SK-N-SH (cell line): Measurements from ENCODE around the gene SHROOM1. TPM values are rescaled to one million over a fixed set of nuclear protein-coding genes. Genes with fewer than 3 reads are reported as not detected.

Source experiments
- CTCF ChIA-PET: fragments of 300-600, 350-600 bp; formaldehyde crosslinking; extraction: SDS; loops from one replicate; lab custom pipeline; 2021; lab: Yijun Ruan, JAX
- POLR2A ChIA-PET: fragments of 350-600 bp; sonication (Branson Sonifier 250); formaldehyde crosslinking; extraction: SDS; loops from one replicate; lab custom pipeline; 2020; ENCODE audit warnings: antibody characterized with exemption, inconsistent platforms; lab: Yijun Ruan, JAX
- DNase-seq: peaks from one replicate; pipeline ENCODE4 v3.0.0; 2012
- H2AFZ ChIP-seq: fragments of 200-600 bp; sonication (generic); 2 replicates; pipeline ENCODE4 v1.8.1; 2016; ENCODE audit warnings: antibody characterized with exemption, mild to moderate bottlenecking, low read depth
- H3F3A ChIP-seq: fragments of 200-600 bp; sonication (generic); replicated peaks from 2 replicates; pipeline ENCODE3; 2016; ENCODE audit warnings: antibody characterized with exemption, mild to moderate bottlenecking; ENCODE audit not compliant: insufficient read depth
- H3K27ac ChIP-seq, 2 experiments: fragments of 200-500 bp in 1 of 2; fragments of 200-600 bp in 1 of 2; sonication (Bioruptor generic) in 1 of 2; sonication (generic), shearing (Covaris generic) in 1 of 2; 2 replicates each; pipeline versions ENCODE4 v1.5.1 to v1.6.1; 2014 to 2016; ENCODE audit warnings: low read depth in 2 of 2, inconsistent platforms in 1 of 2, low read length in 1 of 2, mild to moderate bottlenecking in 1 of 2, mixed read lengths in 1 of 2
- H3K27me3 ChIP-seq: fragments of 200-600 bp; sonication (generic), shearing (Covaris generic); 2 replicates; pipeline ENCODE4 v1.6.1; 2016; ENCODE audit warnings: mixed run types; ENCODE audit not compliant: insufficient read depth
- H3K36me3 ChIP-seq, 2 experiments: fragments of 200-500 bp in 1 of 2; fragments of 200-600 bp in 1 of 2; sonication (Bioruptor generic) in 1 of 2; sonication (generic) in 1 of 2; replicated peaks in 1 of 2; 2 replicates each; pipeline versions ENCODE3 to v1.5.1; 2014 to 2016; ENCODE audit warnings: low read length in 1 of 2, mild to moderate bottlenecking in 1 of 2; ENCODE audit not compliant: insufficient read depth in 2 of 2, control insufficient read depth in 1 of 2
- H3K4me1 ChIP-seq, 2 experiments: fragments of 200-500 bp in 1 of 2; fragments of 200-600 bp in 1 of 2; sonication (Bioruptor generic) in 1 of 2; sonication (generic), shearing (Covaris generic) in 1 of 2; 2 replicates each; pipeline versions ENCODE4 v1.5.1 to v1.6.1; 2014 to 2016; ENCODE audit warnings: low read depth in 1 of 2, low read length in 1 of 2, mixed run types in 1 of 2; ENCODE audit not compliant: insufficient read depth in 2 of 2, control insufficient read depth in 1 of 2
- H3K4me2 ChIP-seq: fragments of 200-600 bp; sonication (generic), shearing (Covaris generic); 2 replicates; pipeline ENCODE4 v1.6.1; 2017; ENCODE audit warnings: mixed run types
- H3K4me3 ChIP-seq, 2 experiments: fragments of 200-500 bp in 1 of 2; fragments of 200-600 bp in 1 of 2; sonication (Bioruptor generic) in 1 of 2; sonication (generic), shearing (Covaris generic) in 1 of 2; 2 replicates each; pipeline versions ENCODE4 v1.5.1 to v1.8.1; 2014 to 2016; ENCODE audit warnings: low read depth in 2 of 2, inconsistent platforms in 1 of 2, low read length in 1 of 2, mild to moderate bottlenecking in 1 of 2, mixed read lengths in 1 of 2, moderate library complexity in 1 of 2
- H3K79me2 ChIP-seq: fragments of 200-600 bp; sonication (generic); 2 replicates; pipeline ENCODE4 v1.8.1; 2017; ENCODE audit warnings: mild to moderate bottlenecking; ENCODE audit not compliant: insufficient read depth
- H3K9ac ChIP-seq: fragments of 200-600 bp; sonication (generic); 2 replicates; pipeline ENCODE4 v1.6.1; 2017; ENCODE audit warnings: mixed run types
- H3K9me2 ChIP-seq: fragments of 200-600 bp; sonication (generic); 2 replicates; pipeline ENCODE4 v1.6.1; 2017; ENCODE audit warnings: mixed run types
- H3K9me3 ChIP-seq: fragments of 200-600 bp; sonication (generic); 2 replicates; pipeline ENCODE4 v1.6.1; 2017; ENCODE audit warnings: mixed run types, mild to moderate bottlenecking, moderate library complexity
- H4K20me1 ChIP-seq: fragments of 200-600 bp; sonication (generic); 2 replicates; pipeline ENCODE4 v1.6.1; 2017; ENCODE audit warnings: mild to moderate bottlenecking, mixed run types; ENCODE audit not compliant: insufficient read depth
- CHD2 ChIP-seq: fragments of 150-350 bp; IDR thresholded peaks from 2 replicates; pipeline ENCODE4 v1.6.1; 2018; ENCODE audit warnings: low read length; ENCODE audit not compliant: partially characterized antibody
- CTCF ChIP-seq: fragments of 200-600 bp; sonication (generic); IDR thresholded peaks from 2 replicates; pipeline ENCODE4 v1.6.1; 2017; ENCODE audit warnings: antibody characterized with exemption, mild to moderate bottlenecking, moderate library complexity
- ELF1 ChIP-seq: IDR thresholded peaks from 2 replicates; pipeline ENCODE4 v1.4.0; 2012
- EP300 ChIP-seq, 2 experiments: IDR thresholded peaks; 2 replicates each; pipeline versions ENCODE4 v1.4.0 to v1.6.1; 2012; ENCODE audit warnings: borderline replicate concordance in 1 of 2, low read depth in 1 of 2, low read length in 1 of 2
- FOSL2 ChIP-seq: IDR thresholded peaks from 2 replicates; pipeline ENCODE4 v1.4.0; 2012; ENCODE audit warnings: low read depth, mild to moderate bottlenecking, moderate library complexity, borderline replicate concordance
- FOXJ3 ChIP-seq: sonication (generic); formaldehyde crosslinking; IDR thresholded peaks from 2 replicates; pipeline ENCODE4 v1.5.1; 2020; ENCODE audit warnings: mild to moderate bottlenecking, missing genetic modification reagents
- GATA2 ChIP-seq: sonication (generic); formaldehyde crosslinking; IDR thresholded peaks from 2 replicates; pipeline ENCODE4 v1.5.0; 2020; ENCODE audit warnings: mild to moderate bottlenecking, missing genetic modification reagents
- MAX ChIP-seq: IDR thresholded peaks from 2 replicates; pipeline ENCODE4 v1.4.0; 2012; ENCODE audit warnings: low read depth
- MXI1 ChIP-seq: IDR thresholded peaks from 2 replicates; pipeline ENCODE4 v1.6.1; 2012; ENCODE audit warnings: mild to moderate bottlenecking, low read depth, low read length, improper control_type of control experiment
- NFIC ChIP-seq: IDR thresholded peaks from 2 replicates; pipeline ENCODE4 v1.4.0; 2012; ENCODE audit warnings: borderline replicate concordance
- NRF1 ChIP-seq: IDR thresholded peaks from 2 replicates; pipeline ENCODE4 v1.6.1; 2012; ENCODE audit warnings: low read depth, mild to moderate bottlenecking, low read length
- POLR2AphosphoS5 ChIP-seq: IDR thresholded peaks from 2 replicates; pipeline ENCODE4 v1.6.1; 2012; ENCODE audit warnings: low read depth, low read length
- RAD21 ChIP-seq: IDR thresholded peaks from 2 replicates; pipeline ENCODE4 v1.6.1; 2012; ENCODE audit warnings: mild to moderate bottlenecking, low read length
- SIN3A ChIP-seq: IDR thresholded peaks from 2 replicates; pipeline ENCODE4 v1.6.1; 2012; ENCODE audit warnings: low read depth, mild to moderate bottlenecking, low read length, moderate library complexity, borderline replicate concordance
- SMC3 ChIP-seq: IDR thresholded peaks from 2 replicates; pipeline ENCODE4 v1.6.1; 2012; ENCODE audit warnings: low read depth, low read length, improper control_type of control experiment
- TCF12 ChIP-seq: IDR thresholded peaks from 2 replicates; pipeline ENCODE4 v1.4.0; 2012
- TEAD4 ChIP-seq: IDR thresholded peaks from 2 replicates; pipeline ENCODE4 v1.4.0; 2012; ENCODE audit warnings: mild to moderate bottlenecking, borderline replicate concordance; ENCODE audit not compliant: insufficient read depth
- USF1 ChIP-seq: IDR thresholded peaks from 2 replicates; pipeline ENCODE4 v1.4.0; 2012; ENCODE audit warnings: low read depth, borderline replicate concordance
- USF2 ChIP-seq: fragments of 150-350 bp; IDR thresholded peaks from 2 replicates; pipeline ENCODE4 v1.6.1; 2017; ENCODE audit warnings: antibody characterized with exemption, low read length, low read depth, borderline replicate concordance
- ZBTB33 ChIP-seq: IDR thresholded peaks from 2 replicates; pipeline ENCODE4 v1.4.0; 2012; ENCODE audit warnings: low read depth, borderline replicate concordance
- WGBS: methylation state at CpG from one replicate; pipeline ENCODE4 v1.1.6; 2017; ENCODE audit warnings: low lambda C conversion rate; 5-methylcytosine and 5-hydroxymethylcytosine counted together
- polyA plus RNA-seq, 3 experiments: library from polyadenylated mRNA; depleted of rRNA; stranded (reverse); fragments of >200 nt; gene quantifications; 2 replicates each; pipeline ENCODE4 v1.2.3, GENCODE V29; 2012

The SHROOM1 gene
- polyA plus RNA-seq, 1 of the 3 experiments (the other 2 are of a cell fraction), result 3.8 TPM

- no peaks in the 10 kb centered on the region for H3F3A ChIP-seq
- H3K9ac ChIP-seq, result no peak overlapping the region
- no peaks in the 10 kb centered on the region; a peak in 2 of 4 replicates for H3K4me1 ChIP-seq
- no peak for TF ChIP-seq USF2
- TF ChIP-seq FOXJ3 (CRISPR knock-in tag), result no peak
- TF ChIP-seq, all 33 proteins: peak for 0
- Histone ChIP-seq H3K4me2 (no peak overlapping the region), H3K9me2 (no peaks in the 10 kb centered on the region), H2AFZ (no peak overlapping the region), H3K27me3 (no peaks in the 10 kb centered on the region), H3K9me3 (no peaks in the 10 kb centered on the region), H3K79me2 (no peaks in the 10 kb centered on the region), H3K27ac (no peak overlapping the region), H3K4me3 (no peak overlapping the region), H3K36me3 (no peaks in the 10 kb centered on the region), H4K20me1 (no peaks in the 10 kb centered on the region)
- POLR2A ChIA-PET, result no interaction called here
- CTCF ChIA-PET, result interaction anchor here (1.1 to 1.4 kb wide), 3 partner anchors 9 to 19 kb away, joined by 3 to 6 read pairs (median 6); partner anchors contain the start of gene SHROOM1
- DNase-seq, result no peak
- WGBS, result 59% methylated on average over 3 of the region's 3 CpGs
Measured at GRCh38 chr5:132838516-132839282, 8.3 kb upstream of the SHROOM1 start.

GRCh38 chr5:132837868-132838267 lies 7.4 kb upstream of the SHROOM1 start:
- H3K27me3 ChIP-seq, result no peaks in the 10 kb centered on the region
- CTCF ChIA-PET, result interaction anchor here (1.1 to 1.3 kb wide), 2 partner anchors 8 to 18 kb away, joined by 3 to 6 read pairs; partner anchors contain the start of gene SHROOM1
- H3K4me3 ChIP-seq, result no peak overlapping the region
- no peaks in the 10 kb centered on the region for H3K36me3 ChIP-seq
- H3K27ac ChIP-seq, result no peak overlapping the region
- H3K9me2 ChIP-seq, result no peaks in the 10 kb centered on the region
- H2AFZ ChIP-seq, result no peak overlapping the region
- H3K9me3 ChIP-seq, result no peaks in the 10 kb centered on the region
- no peaks in the 10 kb centered on the region for H3F3A ChIP-seq
- no peak overlapping the region for H3K9ac ChIP-seq
- POLR2A ChIA-PET, result no interaction called here
- H4K20me1 ChIP-seq, result no peaks in the 10 kb centered on the region
- no peaks in the 10 kb centered on the region; a peak in 2 of 4 replicates for H3K4me1 ChIP-seq
- H3K4me2 ChIP-seq, result no peak overlapping the region
- TF ChIP-seq FOSL2, result no peak
- no peak for TF ChIP-seq TEAD4
- no peak for TF ChIP-seq SMC3
- TF ChIP-seq CTCF, result no peak
- TF ChIP-seq POLR2AphosphoS5, result no peak
- no peak for TF ChIP-seq RAD21
- no peak for TF ChIP-seq NFIC
- TF ChIP-seq GATA2 (CRISPR knock-in tag), result no peak
- TF ChIP-seq EP300 (IDR thresholded peaks at IDR 0.05; ENCODE audit: borderline replicate concordance in 1 of 2, low read depth in 1 of 2, low read length in 1 of 2), result no peak
- no peak for TF ChIP-seq NRF1
- no peak for TF ChIP-seq TCF12
- TF ChIP-seq ZBTB33, result no peak
- no peak for TF ChIP-seq MAX
- TF ChIP-seq FOXJ3 (CRISPR knock-in tag), result no peak
- no peak for TF ChIP-seq USF1
- no peak for TF ChIP-seq SIN3A
- TF ChIP-seq CHD2, result no peak
- no peak for TF ChIP-seq ELF1
- no peak for TF ChIP-seq MXI1
- DNase-seq, result no peak
- WGBS, result 97% methylated on average over 2 of the region's 2 CpGs
- no peaks in the 10 kb centered on the region for H3K79me2 ChIP-seq
